GM12874 (cell line): ENCODE data around the gene ACER3.

ENCODE experiments used
- CTCF ChIP-seq: IDR thresholded peaks from 2 replicates; pipeline ENCODE4 v1.5.1; 2011; ENCODE audit warnings: low read depth, mild to moderate bottlenecking, control low read depth, low read length, moderate library complexity; ENCODE audit not compliant: insufficient read depth

ACER3 gene

GRCh38 chr11:76891793-76892192 is 31.1 kb downstream of the ACER3 start:
- TF ChIP-seq CTCF = no peak

GRCh38 chr11:76892306-76892705 is 31.6 kb downstream of the ACER3 start:
- TF ChIP-seq CTCF = no peak

- no peak for TF ChIP-seq CTCF
These were observed 36.5 kb downstream of the ACER3 start for GRCh38 chr11:76897233-76897632.

GRCh38 chr11:76901144-76901543 is 40.4 kb downstream of the ACER3 start:
- no peak for TF ChIP-seq CTCF

GRCh38 chr11:76902121-76903014 is 41.6 kb downstream of the ACER3 start:
- TF ChIP-seq CTCF = no peak

GRCh38 chr11:76903325-76903724 is 42.6 kb downstream of the ACER3 start:
- no peak for TF ChIP-seq CTCF

GRCh38 chr11:76910620-76911414 is 50.1 kb downstream of the ACER3 start:
- no peak for TF ChIP-seq CTCF
